ENCODE results near the gene PATL2. TPM values are rescaled to one million over a fixed set of nuclear protein-coding genes. Genes with fewer than 3 reads are reported as not detected.
A peak's percentile ranks its signal among the peaks of the same experiment; 100 is the strongest.
"Not testable (repeated sequence)": the region's sequence is repeated elsewhere in the genome, so short reads cannot be mapped to it uniquely, and the experiment has no call there.

PATL2 gene
- total and polyA plus RNA-seq, 3 experiments from 2014 or later = 7.7 to 19.8 (median 9.1) TPM

DNA sequence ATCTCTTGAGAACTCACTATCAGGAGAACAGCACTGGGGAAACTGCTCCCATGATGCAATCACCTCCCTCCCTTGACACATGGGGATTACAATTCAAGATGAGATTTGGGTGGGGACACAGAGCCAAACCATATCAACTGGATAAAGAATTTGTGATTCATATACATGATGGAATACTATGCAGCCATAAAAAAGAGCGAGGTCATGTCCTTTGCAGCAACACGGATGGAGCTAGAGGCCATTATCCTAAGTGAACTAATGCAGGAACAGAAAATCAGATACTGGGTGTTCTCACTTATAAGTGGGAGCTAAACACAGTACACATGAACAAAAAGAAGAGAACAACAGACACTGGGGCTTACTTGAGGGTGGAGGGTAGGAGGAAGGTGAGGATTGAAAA, 64.7 kb downstream of the PATL2 start:
- H3K9me3 ChIP-seq (ENCODE audit: low read length) = no peaks in the 10 kb centered on the region
- Mint-ChIP-seq H3K4me1 (peaks cover 57 to 76% (median 72%) of the 10 kb centered on the region in 3 donors), H3K27me3 (no peaks in the 10 kb centered on the region), H3K9me3 (peaks cover 0 to 1% (median 0%) of the 10 kb centered on the region in 5 donors), H3K4me3 (no peak overlapping the region), H3K27ac (peak overlapping the region in 3 of 8 donors; percentile 14 to 70 (median 32)), H3K36me3 (peaks cover 29 to 76% (median 30%) of the 10 kb centered on the region in 3 donors)
- ChIA-PET POLR2A (no interaction called here), CTCF (interaction anchor here (1.2 to 2.1 kb wide), 3 partner anchors 11 to 91 kb away, joined by 3 to 6 read pairs (median 4); partner anchors contain the start of gene SPG11)
- H3K27ac ChIP-seq (ENCODE audit: low read depth, low read length) = no peak overlapping the region
- H3K27me3 ChIP-seq (ENCODE audit: insufficient read depth, low read length, poor library complexity, severe bottlenecking) = no peaks in the 10 kb centered on the region
- no peak overlapping the region for H3K4me3 ChIP-seq (ENCODE audit: low read length)
- peaks cover 5% of the 10 kb centered on the region for H3K4me1 ChIP-seq (ENCODE audit: insufficient read depth, low read length)
- peaks cover 23% of the 10 kb centered on the region for H3K36me3 ChIP-seq (ENCODE audit: insufficient read depth, low read length)
- DNase-seq = no peak

DNA sequence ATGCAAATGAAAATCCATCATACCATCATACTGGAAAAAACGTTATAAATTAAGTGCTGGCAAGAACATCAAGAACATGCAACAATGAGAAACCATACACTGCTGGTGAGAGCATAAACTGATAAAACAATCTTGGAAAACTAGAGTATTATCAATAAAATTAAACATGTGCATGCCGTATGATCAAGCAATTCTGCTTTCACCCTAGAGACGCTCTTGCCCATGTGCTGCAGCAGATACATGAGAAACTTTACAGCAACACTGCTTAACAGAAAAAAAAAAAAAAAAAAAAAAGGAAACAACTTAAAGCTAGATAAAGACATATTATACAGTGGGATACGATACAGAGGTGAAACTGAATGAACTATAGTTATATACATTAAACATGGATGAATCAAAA, 69.5 kb downstream of the PATL2 start:
- H3K27ac ChIP-seq (ENCODE audit: low read depth, low read length) = no peak overlapping the region
- ChIA-PET POLR2A (interaction anchor here (0.6 to 0.8 kb wide), 2 partner anchors 78 to 589 kb away, joined by 3 read pairs; no protein-coding TSS in a partner anchor), CTCF (interaction anchor here (1.4 to 3.3 kb wide), 2 partner anchors 22 to 72 kb away, joined by 3 to 10 read pairs; partner anchors contain the start of gene SPG11)
- Mint-ChIP-seq H3K4me3 (peak overlapping the region in 1 of 7 donors; percentile 34), H3K27me3 (no peaks in the 10 kb centered on the region), H3K27ac (peak overlapping the region in 2 of 8 donors; percentile 31 to 61), H3K9me3 (peaks cover 0 to 1% (median 0%) of the 10 kb centered on the region in 5 donors), H3K4me1 (peaks cover 40 to 68% (median 56%) of the 10 kb centered on the region in 3 donors), H3K36me3 (peaks cover 25 to 66% (median 29%) of the 10 kb centered on the region in 3 donors)
- peaks cover 16% of the 10 kb centered on the region for H3K36me3 ChIP-seq (ENCODE audit: insufficient read depth, low read length)
- no peak for DNase-seq
- H3K4me1 ChIP-seq (ENCODE audit: insufficient read depth, low read length) = no peaks in the 10 kb centered on the region
- H3K9me3 ChIP-seq (ENCODE audit: low read length) = no peaks in the 10 kb centered on the region
- H3K27me3 ChIP-seq (ENCODE audit: insufficient read depth, low read length, poor library complexity, severe bottlenecking) = no peaks in the 10 kb centered on the region
- H3K4me3 ChIP-seq (ENCODE audit: low read length) = no peak overlapping the region

- CTCF ChIA-PET = no interaction called here
- Histone ChIP-seq H3K4me1 (ENCODE audit: insufficient read depth, low read length) (no peaks in the 10 kb centered on the region), H3K27ac (ENCODE audit: low read depth, low read length) (no peak overlapping the region), H3K4me3 (ENCODE audit: low read length) (no peak overlapping the region), H3K27me3 (ENCODE audit: insufficient read depth, low read length, poor library complexity, severe bottlenecking) (no peaks in the 10 kb centered on the region), H3K36me3 (ENCODE audit: insufficient read depth, low read length) (peaks cover 28% of the 10 kb centered on the region), H3K9me3 (ENCODE audit: low read length) (no peaks in the 10 kb centered on the region)
- DNase-seq = no peak
- H3K9me3 Mint-ChIP-seq = no peaks in the 10 kb centered on the region
- H3K27ac Mint-ChIP-seq = no peak overlapping the region
- no peaks in the 10 kb centered on the region for H3K27me3 Mint-ChIP-seq
- no peak overlapping the region for H3K4me3 Mint-ChIP-seq
- H3K4me1 Mint-ChIP-seq = peaks cover 14 to 30% (median 29%) of the 10 kb centered on the region in 3 donors
- H3K36me3 Mint-ChIP-seq = peaks cover 7 to 66% (median 17%) of the 10 kb centered on the region in 3 donors
- POLR2A ChIA-PET = no interaction called here
Observed at GRCh38 chr15:44636976-44637375, 74.1 kb downstream of the PATL2 start.

- no peaks in the 10 kb centered on the region for H3K27me3 ChIP-seq (ENCODE audit: insufficient read depth, low read length, poor library complexity, severe bottlenecking)
- peaks cover 10 to 20% (median 18%) of the 10 kb centered on the region in 3 donors for H3K4me1 Mint-ChIP-seq
- POLR2A ChIA-PET = no interaction called here
- H3K36me3 ChIP-seq (ENCODE audit: insufficient read depth, low read length) = peaks cover 41% of the 10 kb centered on the region
- H3K4me3 ChIP-seq (ENCODE audit: low read length) = no peak overlapping the region
- no peaks in the 10 kb centered on the region for H3K4me1 ChIP-seq (ENCODE audit: insufficient read depth, low read length)
- H3K27ac Mint-ChIP-seq = peak overlapping the region in 3 of 8 donors; percentile 55 to 83 (median 70)
- no peaks in the 10 kb centered on the region for H3K9me3 ChIP-seq (ENCODE audit: low read length)
- H3K4me3 Mint-ChIP-seq = no peak overlapping the region
- CTCF ChIA-PET = interaction anchor here (1.3 kb wide), 1 partner anchor 104 kb away, joined by 4 read pairs; the partner anchor contains the start of gene TRIM69
- peaks cover 3 to 74% (median 18%) of the 10 kb centered on the region in 3 donors for H3K36me3 Mint-ChIP-seq
- no peaks in the 10 kb centered on the region for H3K27me3 Mint-ChIP-seq
- no peak overlapping the region for H3K27ac ChIP-seq (ENCODE audit: low read depth, low read length)
- no peaks in the 10 kb centered on the region for H3K9me3 Mint-ChIP-seq
- no peak for DNase-seq
Observed at GRCh38 chr15:44633603-44634002, 77.5 kb downstream of the PATL2 start.

DNA sequence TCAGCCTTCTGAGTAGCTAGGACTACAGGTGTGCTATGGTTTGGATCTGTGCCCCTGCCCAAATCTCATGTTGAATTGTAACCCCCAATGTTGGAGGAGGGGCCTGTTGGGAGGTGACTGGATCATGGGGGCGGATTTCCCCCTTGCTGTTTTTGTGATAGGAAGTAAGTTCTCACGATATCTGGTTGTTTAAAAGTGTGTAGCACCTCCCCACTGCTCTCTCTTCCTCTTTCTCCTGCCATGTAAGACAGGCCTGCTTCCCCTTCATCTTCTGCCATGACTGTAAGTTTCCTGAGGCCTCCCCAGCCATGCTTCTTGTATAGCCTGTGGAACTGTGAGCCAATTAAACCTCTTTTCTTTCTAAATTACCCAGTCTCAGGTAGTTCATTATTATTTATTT, 85.8 kb downstream of the PATL2 start:
- H3K36me3 ChIP-seq (ENCODE audit: insufficient read depth, low read length) = peaks cover 35% of the 10 kb centered on the region
- Mint-ChIP-seq H3K27ac (peak overlapping the region in 3 of 8 donors; percentile 52 to 73 (median 70)), H3K36me3 (peaks cover 10 to 86% (median 24%) of the 10 kb centered on the region in 3 donors), H3K4me1 (peaks cover 3 to 13% (median 11%) of the 10 kb centered on the region in 3 donors)
- POLR2A ChIA-PET; H3K27me3 Mint-ChIP-seq; H3K9me3 Mint-ChIP-seq; H3K27me3 ChIP-seq (ENCODE audit: insufficient read depth, low read length, poor library complexity, severe bottlenecking); H3K4me3 Mint-ChIP-seq; H3K9me3 ChIP-seq (ENCODE audit: low read length); H3K27ac ChIP-seq (ENCODE audit: low read depth, low read length); H3K4me1 ChIP-seq (ENCODE audit: insufficient read depth, low read length); H3K4me3 ChIP-seq (ENCODE audit: low read length); DNase-seq: not testable (repeated sequence)
- CTCF ChIA-PET = interaction anchor here (1.0 kb wide), 1 partner anchor 47 kb away, joined by 3 read pairs; no protein-coding TSS in a partner anchor

GRCh38 chr15:44623178-44623577, 87.9 kb downstream of the PATL2 start:
- DNase-seq = no peak
- H3K4me3 Mint-ChIP-seq = no peak overlapping the region
- peaks cover 3 to 11% (median 11%) of the 10 kb centered on the region in 3 donors for H3K4me1 Mint-ChIP-seq
- no peak overlapping the region for H3K27ac ChIP-seq (ENCODE audit: low read depth, low read length)
- POLR2A ChIA-PET = no interaction called here
- H3K4me1 ChIP-seq (ENCODE audit: insufficient read depth, low read length) = no peaks in the 10 kb centered on the region
- H3K9me3 ChIP-seq (ENCODE audit: low read length) = no peaks in the 10 kb centered on the region
- no peaks in the 10 kb centered on the region for H3K27me3 ChIP-seq (ENCODE audit: insufficient read depth, low read length, poor library complexity, severe bottlenecking)
- peak overlapping the region in 6 of 8 donors; percentile 17 to 67 (median 47) for H3K27ac Mint-ChIP-seq
- H3K9me3 Mint-ChIP-seq = no peaks in the 10 kb centered on the region
- no peak overlapping the region for H3K4me3 ChIP-seq (ENCODE audit: low read length)
- CTCF ChIA-PET = no interaction called here
- peaks cover 22% of the 10 kb centered on the region for H3K36me3 ChIP-seq (ENCODE audit: insufficient read depth, low read length)
- no peaks in the 10 kb centered on the region for H3K27me3 Mint-ChIP-seq
- H3K36me3 Mint-ChIP-seq = peaks cover 10 to 81% (median 21%) of the 10 kb centered on the region in 3 donors

- Histone ChIP-seq H3K9me3 (ENCODE audit: low read length) (no peaks in the 10 kb centered on the region), H3K4me1 (ENCODE audit: insufficient read depth, low read length) (no peaks in the 10 kb centered on the region), H3K27me3 (ENCODE audit: insufficient read depth, low read length, poor library complexity, severe bottlenecking) (no peaks in the 10 kb centered on the region), H3K4me3 (ENCODE audit: low read length) (no peak overlapping the region), H3K36me3 (ENCODE audit: insufficient read depth, low read length) (peaks cover 30% of the 10 kb centered on the region), H3K27ac (ENCODE audit: low read depth, low read length) (no peak overlapping the region)
- peak overlapping the region in 1 of 8 donors; percentile 29 for H3K27ac Mint-ChIP-seq
- no peaks in the 10 kb centered on the region for H3K27me3 Mint-ChIP-seq
- H3K36me3 Mint-ChIP-seq = peaks cover 14 to 90% (median 14%) of the 10 kb centered on the region in 3 donors
- ChIA-PET POLR2A (no interaction called here), CTCF (interaction anchor here (1.0 to 1.4 kb wide), 3 partner anchors 35 to 71 kb away, joined by 3 to 4 read pairs (median 3); partner anchors contain the start of gene SPG11)
- no peak for DNase-seq
- H3K4me1 Mint-ChIP-seq = peaks cover 0 to 8% (median 5%) of the 10 kb centered on the region in 3 donors
- H3K9me3 Mint-ChIP-seq = no peaks in the 10 kb centered on the region
- no peak overlapping the region for H3K4me3 Mint-ChIP-seq
Observed at GRCh38 chr15:44620081-44620480, 91.0 kb downstream of the PATL2 start.

GRCh38 chr15:44616974-44617373, 94.1 kb downstream of the PATL2 start:
- no peak overlapping the region for H3K27ac ChIP-seq (ENCODE audit: low read depth, low read length)
- Mint-ChIP-seq H3K4me1 (peaks cover 0 to 7% (median 0%) of the 10 kb centered on the region in 3 donors), H3K36me3 (peaks cover 7 to 89% (median 19%) of the 10 kb centered on the region in 3 donors), H3K4me3 (no peak overlapping the region), H3K27ac (peak overlapping the region in 2 of 8 donors; percentile 56 to 59), H3K27me3 (no peaks in the 10 kb centered on the region), H3K9me3 (no peaks in the 10 kb centered on the region)
- ChIA-PET CTCF (no interaction called here), POLR2A (interaction anchor here (0.6 kb wide), 1 partner anchor 14 kb away, joined by 3 read pairs; no protein-coding TSS in a partner anchor)
- no peaks in the 10 kb centered on the region for H3K27me3 ChIP-seq (ENCODE audit: insufficient read depth, low read length, poor library complexity, severe bottlenecking)
- no peaks in the 10 kb centered on the region for H3K9me3 ChIP-seq (ENCODE audit: low read length)
- H3K4me3 ChIP-seq (ENCODE audit: low read length) = no peak overlapping the region
- H3K4me1 ChIP-seq (ENCODE audit: insufficient read depth, low read length) = no peaks in the 10 kb centered on the region
- DNase-seq = no peak
- peaks cover 27% of the 10 kb centered on the region for H3K36me3 ChIP-seq (ENCODE audit: insufficient read depth, low read length)

All from CD8-positive, alpha-beta memory T cell (primary cell).